GM18858 (cell line): Measurements from ENCODE around the gene MAP3K20.
"Not testable (repeated sequence)": the region's sequence is repeated elsewhere in the genome, so short reads cannot be mapped to it uniquely, and the experiment has no call there.

Source experiments
- ATAC-seq: cut with Tn5 transposase; IDR thresholded peaks from one replicate; pipeline ENCODE4 v1.9.1; 2021; ENCODE audit not compliant: unreplicated experiment

MAP3K20 gene

GRCh38 chr2:173086518-173087213 is 11.0 kb downstream of the MAP3K20 start:
- no peak for ATAC-seq

GRCh38 chr2:173087214-173087581 is 11.6 kb downstream of the MAP3K20 start:
- ATAC-seq: no peak

- no peak for ATAC-seq
These were observed 12.3 kb downstream of the MAP3K20 start for GRCh38 chr2:173087793-173088496.

GRCh38 chr2:173090276-173090877 is 14.7 kb downstream of the MAP3K20 start:
- no peak for ATAC-seq

- no peak for ATAC-seq
These were observed 15.5 kb downstream of the MAP3K20 start for GRCh38 chr2:173090973-173091660.

GRCh38 chr2:173091910-173092309 is 16.3 kb downstream of the MAP3K20 start:
- no peak for ATAC-seq

- no peak for ATAC-seq
These were observed 17.3 kb downstream of the MAP3K20 start for GRCh38 chr2:173092844-173093402.

- ATAC-seq: not testable (repeated sequence)
These were observed 18.0 kb downstream of the MAP3K20 start for GRCh38 chr2:173093617-173094016.

GRCh38 chr2:173094731-173095130 is 19.1 kb downstream of the MAP3K20 start:
- ATAC-seq: no peak

- ATAC-seq: no peak
These were observed 19.7 kb downstream of the MAP3K20 start for GRCh38 chr2:173095356-173095755.

GRCh38 chr2:173099271-173099670 is 23.6 kb downstream of the MAP3K20 start:
- ATAC-seq: no peak

- no peak for ATAC-seq
These were observed 24.2 kb downstream of the MAP3K20 start for GRCh38 chr2:173099804-173100203.

- ATAC-seq: peak; percentile 57
These were observed 26.0 kb downstream of the MAP3K20 start for GRCh38 chr2:173101687-173102086.

GRCh38 chr2:173104156-173104555 is 28.5 kb downstream of the MAP3K20 start:
- no peak for ATAC-seq

- no peak for ATAC-seq
These were observed 31.4 kb downstream of the MAP3K20 start for GRCh38 chr2:173106959-173107628.

- ATAC-seq: no peak
These were observed 32.0 kb downstream of the MAP3K20 start for GRCh38 chr2:173107629-173108022.

- ATAC-seq: no peak
These were observed 33.9 kb downstream of the MAP3K20 start for GRCh38 chr2:173109253-173110188.

GRCh38 chr2:173117678-173118077 is 42.0 kb downstream of the MAP3K20 start:
- no peak for ATAC-seq

GRCh38 chr2:173118395-173118794 is 42.7 kb downstream of the MAP3K20 start:
- ATAC-seq: no peak
